ENCODE data around the gene TDRD10.

- TF ChIP-seq POLR2AphosphoS5 (IDR thresholded peaks at IDR 0.05) (no peak), CTCF (IDR thresholded peaks at IDR 0.05) (no peak), POLR2A (IDR thresholded peaks at IDR 0.05; ENCODE audit: low read depth) (no peak), EP300 (IDR thresholded peaks at IDR 0.05) (no peak)
Observed at GRCh38 chr1:154571244-154571963, 69.4 kb downstream of the TDRD10 start.

Measured in esophagus muscularis mucosa (tissue), 4 donors.